Right ventricle myocardium inferior (tissue), 1 donor: ENCODE data around the gene CTDSP1. TPM values are rescaled to one million over a fixed set of nuclear protein-coding genes. Genes with fewer than 3 reads are reported as not detected.

Experiments used
- ATAC-seq: fragments of 200-7000 bp; cut with Tn5 transposase; one replicate; pipeline ENCODE4 v1.9.1; 2020; ENCODE audit warnings: mild to moderate bottlenecking, moderate library complexity
- DNase-seq: peaks from one replicate; pipeline ENCODE4 v3.0.0; 2021; ENCODE audit errors: missing footprints
- intact Hi-C: fragments of 100-400 bp; cut with DNase I; formaldehyde crosslinking; loops from one replicate; pipeline ENCODE4 v1.11.0; 2022
- total RNA-seq: library from RNA; stranded (reverse); fragmentation: NEBNext Ultra II Directional; extraction: Animal tissue kit (Norgen Biotek cat#: 25700); gene quantifications from one replicate; pipeline ENCODE4 v1.2.1, GENCODE V29; 2021
- donor health status: DM: no; HTN: yes; CAD: no; lungs with severe emphysema.

CTDSP1 gene
- total RNA-seq, 1 donor from 2014 or later = 101 TPM

GRCh38 chr2:218406209-218406948 lies 6.7 kb downstream of the CTDSP1 start:
- DNase-seq (peak; percentile 98), ATAC-seq (peak; percentile 88)
- intact Hi-C loops = loop anchor here (2.0 to 5.0 kb wide), 3 partner anchors 61 to 251 kb away; partner anchors contain the start of genes BCS1L, CNOT9, USP37 and ZNF142

GRCh38 chr2:218406949-218407618 lies 7.4 kb downstream of the CTDSP1 start:
- intact Hi-C loops = loop anchor here (2.0 to 5.0 kb wide), 3 partner anchors 60 to 250 kb away; partner anchors contain the start of genes BCS1L, CNOT9, USP37 and ZNF142
- peak; percentile 10 for ATAC-seq

GRCh38 chr2:218407717-218408116 lies 8.0 kb downstream of the CTDSP1 start:
- intact Hi-C loops = loop anchor here (2.0 to 5.0 kb wide), 3 partner anchors 60 to 250 kb away; partner anchors contain the start of genes BCS1L, CNOT9, USP37 and ZNF142
- DNase-seq (no peak), ATAC-seq (no peak)

More at GRCh38 chr2:218406949-218407618, 7.4 kb downstream of the CTDSP1 start:
- peak; percentile 88 for DNase-seq

- intact Hi-C loops = no loop called here
- DNase-seq (peak; percentile 54), ATAC-seq (no peak)
These were observed 18.7 kb downstream of the CTDSP1 start for GRCh38 chr2:218418321-218418716.

GRCh38 chr2:218418717-218419458 lies 19.2 kb downstream of the CTDSP1 start, which contains the start of gene VIL1:
TSS of gene VIL1 (plus strand) at chr2:218419123. CDS start at chr2:218423779, 4,656 bp downstream.
- DNase-seq = peak; percentile 34
- no peak for ATAC-seq

GRCh38 chr2:218419630-218420216 lies 20.1 kb downstream of the CTDSP1 start:
- intact Hi-C loops = no loop called here
- ATAC-seq = no peak
- peak; percentile 7 for DNase-seq

More at GRCh38 chr2:218418717-218419458, 19.2 kb downstream of the CTDSP1 start, which contains the start of gene VIL1:
- intact Hi-C loops = no loop called here

- DNase-seq = peak; percentile 18
- intact Hi-C loops = no loop called here
- ATAC-seq = no peak
These were observed 21.4 kb downstream of the CTDSP1 start for GRCh38 chr2:218421027-218421426.

- intact Hi-C loops = no loop called here
- ATAC-seq (no peak), DNase-seq (peak; percentile 25)
These were observed 22.9 kb downstream of the CTDSP1 start for GRCh38 chr2:218422403-218423086.

- DNase-seq = peak; percentile 37
- intact Hi-C loops = no loop called here
- no peak for ATAC-seq
These were observed 23.9 kb downstream of the CTDSP1 start for GRCh38 chr2:218423584-218423983.

- DNase-seq (peak; percentile 32), ATAC-seq (no peak)
- intact Hi-C loops = no loop called here
These were observed 25.9 kb downstream of the CTDSP1 start for GRCh38 chr2:218425531-218425930.

- no peak for ATAC-seq
- intact Hi-C loops = no loop called here
- peak; percentile 42 for DNase-seq
These were observed 28.1 kb downstream of the CTDSP1 start for GRCh38 chr2:218427741-218428140.

GRCh38 chr2:218428846-218429558 lies 29.3 kb downstream of the CTDSP1 start:
- intact Hi-C loops = no loop called here
- ATAC-seq = no peak
- DNase-seq = peak; percentile 11

GRCh38 chr2:218429911-218430692 lies 30.4 kb downstream of the CTDSP1 start:
- intact Hi-C loops = no loop called here
- DNase-seq = no peak
- ATAC-seq = no peak

- ATAC-seq (no peak), DNase-seq (peak; percentile 16)
These were observed 31.1 kb downstream of the CTDSP1 start for GRCh38 chr2:218430721-218431120.

GRCh38 chr2:218431878-218432277 lies 32.2 kb downstream of the CTDSP1 start:
- ATAC-seq (no peak), DNase-seq (peak; percentile 37)
- intact Hi-C loops = no loop called here

More at GRCh38 chr2:218430721-218431120, 31.1 kb downstream of the CTDSP1 start:
- intact Hi-C loops = no loop called here

GRCh38 chr2:218432676-218433365 lies 33.2 kb downstream of the CTDSP1 start:
- no peak for ATAC-seq
- intact Hi-C loops = no loop called here
- no peak for DNase-seq
